HUES64 (cell line): ENCODE data around the gene DYSF.
"Not testable (repeated sequence)": the region's sequence is repeated elsewhere in the genome, so short reads cannot be mapped to it uniquely, and the experiment has no call there.

Experiments
- H3K27ac ChIP-seq: 2 replicates; pipeline ENCODE4 v1.7.0; 2013; ENCODE audit warnings: low read depth, low read length, inconsistent platforms
- H3K27me3 ChIP-seq: 2 replicates; pipeline ENCODE4 v1.6.1; 2013; ENCODE audit warnings: mild to moderate bottlenecking, low read length; ENCODE audit not compliant: insufficient read depth
- H3K36me3 ChIP-seq: 2 replicates; pipeline ENCODE4 v1.6.1; 2013; ENCODE audit warnings: mild to moderate bottlenecking, low read length; ENCODE audit not compliant: insufficient read depth
- H3K4me1 ChIP-seq: 2 replicates; pipeline ENCODE4 v1.6.1; 2013; ENCODE audit warnings: mild to moderate bottlenecking, low read length, moderate library complexity; ENCODE audit not compliant: insufficient read depth
- H3K4me3 ChIP-seq: 2 replicates; pipeline ENCODE4 v1.5.1; 2013; ENCODE audit warnings: mild to moderate bottlenecking, low read length, moderate library complexity
- H3K9ac ChIP-seq: 2 replicates; pipeline ENCODE4 v1.6.1; 2013; ENCODE audit warnings: mild to moderate bottlenecking, low read depth, low read length
- H3K9me3 ChIP-seq: 2 replicates; pipeline ENCODE4 v1.6.1; 2013; ENCODE audit warnings: low read depth, low read length; ENCODE audit not compliant: insufficient read depth
- WGBS: fragments of 150-250, 120-280 bp; methylation state at CpG from one replicate; pipeline ENCODE4 v1.1.7; 2013; ENCODE audit warnings: missing lambda C conversion rate; 5-methylcytosine and 5-hydroxymethylcytosine counted together

DYSF gene

DNA sequence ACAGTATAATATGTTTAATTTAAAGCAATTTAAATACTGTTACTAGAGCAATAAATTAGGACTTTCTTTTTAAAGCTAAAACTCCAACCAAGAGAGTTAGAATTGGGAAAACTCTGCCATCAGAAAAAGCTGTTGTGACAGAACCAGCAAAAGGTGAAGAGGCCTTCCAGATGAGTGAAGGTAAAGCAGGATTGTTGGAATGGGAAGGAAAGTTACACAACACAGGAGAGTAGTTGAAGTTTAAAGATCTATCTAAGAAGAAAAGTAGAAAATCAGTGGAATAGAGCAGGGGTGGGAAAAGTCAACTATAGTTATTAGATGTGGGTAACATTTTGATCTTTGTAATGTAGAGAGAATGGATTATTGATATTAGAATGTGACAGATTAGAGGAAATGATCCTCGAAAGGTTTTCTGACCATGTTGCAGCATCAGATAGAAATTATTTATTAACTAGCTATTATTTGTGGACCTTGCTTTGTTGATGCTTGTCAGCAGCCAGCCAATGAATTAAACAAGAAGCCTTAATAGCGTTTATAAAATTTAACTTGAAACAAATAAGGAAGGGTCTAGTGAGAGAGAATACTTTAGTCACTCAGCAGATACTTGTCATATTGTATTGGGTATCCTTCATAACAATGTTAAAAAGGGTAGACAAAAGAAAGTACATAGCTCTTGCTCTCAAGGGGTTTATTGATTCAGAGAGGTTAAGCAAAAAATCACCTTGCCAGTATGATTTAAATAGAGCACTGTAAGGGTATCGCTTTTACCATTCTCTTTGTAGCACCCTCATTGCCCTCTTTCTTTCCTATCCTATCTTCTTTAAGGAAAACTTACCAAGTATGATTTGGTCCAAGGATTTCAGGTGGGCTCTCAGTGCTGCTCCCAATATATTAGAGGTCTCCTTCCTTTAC is 24.6 kb upstream of the DYSF start:
- no peak overlapping the region for H3K9ac ChIP-seq
- H3K27me3 ChIP-seq: no peaks in the 10 kb centered on the region
- no peak overlapping the region for H3K27ac ChIP-seq
- H3K36me3 ChIP-seq: peaks cover 94% of the 10 kb centered on the region
- H3K4me3 ChIP-seq: no peak overlapping the region
- no peaks in the 10 kb centered on the region for H3K9me3 ChIP-seq
- no peaks in the 10 kb centered on the region for H3K4me1 ChIP-seq
- WGBS: 98% methylated on average over 3 of the region's 3 CpGs

DNA sequence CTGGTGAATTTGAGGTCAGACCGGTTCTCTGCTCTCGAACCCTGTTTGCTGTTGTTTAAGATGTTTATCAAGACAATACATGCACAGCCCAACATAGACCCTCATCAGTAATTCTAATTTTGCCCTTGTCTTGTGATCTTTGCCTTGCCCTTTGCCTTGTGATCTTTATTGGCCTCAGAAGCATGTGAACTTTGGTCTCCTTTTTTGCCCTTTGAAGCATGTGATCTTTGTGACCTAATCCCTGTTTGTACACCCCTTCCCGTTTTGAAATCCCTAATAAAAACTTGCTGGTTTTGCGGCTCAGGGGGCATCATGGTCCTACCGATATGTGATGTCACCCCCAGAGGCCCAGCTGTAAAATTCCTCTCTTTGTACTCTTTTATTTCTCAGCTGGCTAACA is 8.2 kb upstream of the DYSF start:
- H3K4me1 ChIP-seq, H3K4me3 ChIP-seq, H3K9ac ChIP-seq, H3K27ac ChIP-seq, H3K27me3 ChIP-seq, H3K36me3 ChIP-seq, H3K9me3 ChIP-seq: not testable (repeated sequence)
- 89% methylated on average over 5 of the region's 5 CpGs for WGBS

DNA sequence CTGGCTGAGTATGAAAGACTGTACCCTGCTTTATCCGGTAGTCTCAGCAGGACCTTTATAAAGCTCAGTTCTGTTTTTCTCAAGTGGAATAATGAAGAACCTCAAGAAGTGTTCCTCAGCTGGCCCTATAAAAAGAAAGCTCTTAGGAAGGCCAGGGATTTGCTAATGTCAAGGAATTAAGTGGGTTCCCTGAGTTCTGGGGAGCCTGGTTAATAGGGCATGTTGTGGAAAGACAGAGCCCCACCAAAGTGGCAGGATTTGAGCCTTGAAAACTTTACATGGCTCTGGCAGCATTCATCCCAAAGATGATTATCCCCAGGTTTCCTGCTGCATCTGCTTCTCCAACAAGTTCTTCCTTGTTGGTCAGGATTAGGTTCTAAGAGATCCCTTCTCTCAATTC is 6.9 kb upstream of the DYSF start:
- no peak overlapping the region for H3K27ac ChIP-seq

DNA sequence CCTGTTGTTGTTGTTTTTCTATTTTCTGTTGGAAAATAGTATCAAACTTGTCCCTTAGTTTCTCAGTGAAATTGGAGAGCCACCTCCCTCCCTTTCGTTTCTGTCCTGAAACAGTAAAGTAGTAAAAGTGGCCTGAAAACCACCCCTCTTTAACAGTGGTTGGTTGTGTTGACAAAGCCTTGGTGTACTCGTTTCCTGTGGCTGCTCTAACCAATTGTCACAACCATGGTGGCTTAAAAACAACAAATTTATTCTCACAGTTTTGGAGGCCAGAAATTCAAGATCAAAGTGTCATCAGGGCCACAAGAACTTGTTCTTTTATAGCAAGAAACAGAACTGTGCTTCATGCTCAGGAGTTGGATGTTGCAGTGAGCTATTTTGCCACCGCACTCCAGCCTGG is 4.0 kb upstream of the DYSF start:
- Histone ChIP-seq H3K9ac (no peak overlapping the region), H3K4me1 (peaks cover 10% of the 10 kb centered on the region), H3K27ac (no peak overlapping the region), H3K9me3 (no peaks in the 10 kb centered on the region), H3K36me3 (no peaks in the 10 kb centered on the region), H3K4me3 (no peak overlapping the region), H3K27me3 (peaks cover 36% of the 10 kb centered on the region)
- WGBS: 92% methylated on average over 2 of the region's 3 CpGs

More for the DNA sequence above, 6.9 kb upstream of the DYSF start:
- no peak overlapping the region for H3K4me3 ChIP-seq
- WGBS: 97% methylated on average over 1 of the region's 1 CpG
- peaks cover 8% of the 10 kb centered on the region for H3K27me3 ChIP-seq
- no peaks in the 10 kb centered on the region for H3K4me1 ChIP-seq
- H3K9ac ChIP-seq: no peak overlapping the region
- 0 out of 2 replicates have a peak, but pooled peaks cover 9% of the 10 kb centered on the region for H3K36me3 ChIP-seq
- H3K9me3 ChIP-seq: no peaks in the 10 kb centered on the region

DNA sequence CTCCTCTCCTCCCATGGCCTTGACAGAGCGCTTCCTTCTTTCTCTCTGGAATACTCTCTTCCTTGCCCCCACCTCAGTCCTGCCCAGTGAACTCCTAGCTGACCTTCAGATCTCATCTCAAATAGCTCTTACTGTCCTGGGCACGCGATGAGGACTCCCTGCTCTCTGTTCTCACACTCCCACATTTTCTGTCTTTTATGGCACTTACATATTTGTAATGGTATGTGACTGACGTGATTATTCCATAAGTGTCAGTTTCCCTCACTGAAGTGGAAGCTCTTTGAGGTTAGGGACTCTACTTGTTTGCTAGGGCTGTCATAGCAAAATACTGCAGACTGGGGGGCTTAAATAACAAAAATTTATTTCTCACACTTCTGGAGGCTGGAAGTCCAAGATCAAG is 1.7 kb upstream of the DYSF start:
- no peaks in the 10 kb centered on the region for H3K36me3 ChIP-seq
- peaks cover 34% of the 10 kb centered on the region for H3K4me1 ChIP-seq
- no peaks in the 10 kb centered on the region for H3K9me3 ChIP-seq
- H3K27ac ChIP-seq: no peak overlapping the region
- peaks cover 48% of the 10 kb centered on the region for H3K27me3 ChIP-seq
- H3K4me3 ChIP-seq: no peak overlapping the region
- 85% methylated on average over 4 of the region's 4 CpGs for WGBS
- no peak overlapping the region for H3K9ac ChIP-seq

DNA sequence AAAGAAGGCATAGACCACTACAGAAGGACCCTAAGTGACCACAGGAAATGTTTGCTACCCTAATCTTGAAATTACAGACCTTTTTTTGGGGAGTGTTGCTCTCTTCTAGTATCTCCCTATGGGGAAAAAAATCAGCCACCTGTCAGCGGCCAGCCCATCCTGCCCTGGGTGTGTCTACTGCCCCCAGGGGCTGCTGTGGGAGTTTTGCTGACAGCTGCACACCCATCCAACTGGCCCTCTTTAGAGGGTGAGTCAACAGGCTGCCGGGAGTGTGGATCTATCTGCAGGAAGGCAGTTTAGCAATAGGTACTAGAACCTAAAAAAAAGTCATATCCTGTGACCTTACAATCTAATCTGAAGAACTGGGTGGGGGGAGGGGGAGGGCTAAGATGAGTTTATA is 796 bp upstream of the DYSF start:
- Histone ChIP-seq H3K27ac (no peak overlapping the region), H3K9me3 (no peaks in the 10 kb centered on the region), H3K4me1 (peaks cover 38% of the 10 kb centered on the region), H3K36me3 (no peaks in the 10 kb centered on the region), H3K27me3 (peaks cover 48% of the 10 kb centered on the region), H3K9ac (no peak overlapping the region), H3K4me3 (no peak overlapping the region)
- 19% methylated on average over 1 of the region's 2 CpGs for WGBS

DNA sequence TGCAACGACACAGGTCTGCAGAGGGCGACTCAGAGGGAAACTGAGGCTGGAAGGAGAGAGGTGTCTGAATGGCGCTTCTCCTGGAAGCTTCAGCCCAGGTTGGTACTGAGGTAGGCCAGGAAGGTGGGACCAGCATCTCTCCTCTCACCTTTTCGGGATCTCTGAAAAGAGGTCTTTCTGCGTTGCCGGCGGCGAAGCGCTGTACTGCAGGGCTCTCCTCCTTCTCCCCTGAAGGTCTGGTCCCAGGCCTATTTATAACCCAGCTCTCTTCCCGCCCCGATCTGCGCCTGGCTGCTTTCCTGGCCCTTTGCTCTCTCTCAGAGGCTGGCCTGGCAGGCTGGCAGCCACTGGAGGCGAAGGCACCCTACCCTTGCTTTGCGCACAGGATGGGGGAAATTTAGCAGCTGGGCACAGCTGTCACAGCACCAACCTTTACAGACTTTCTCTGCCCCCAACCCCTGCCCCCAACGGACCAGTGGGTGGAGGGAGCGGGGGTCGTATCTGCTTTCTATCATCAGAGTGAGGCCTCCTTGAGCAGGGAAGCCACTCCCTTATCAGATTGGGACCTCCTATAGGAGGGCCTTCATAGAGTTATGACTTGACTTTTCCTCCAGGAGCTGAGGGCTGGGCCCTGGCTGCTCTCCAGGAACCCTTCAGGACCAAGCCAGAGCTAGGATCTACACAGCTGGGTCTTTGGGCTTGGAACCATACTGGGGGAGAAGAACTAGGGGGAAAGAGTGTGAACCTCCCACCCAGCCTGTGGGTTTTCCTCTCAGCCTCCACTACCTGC is 1.1 kb downstream of the DYSF start:
- no peak overlapping the region for H3K27ac ChIP-seq
- peak overlapping the region; percentile 59 for H3K4me3 ChIP-seq
- WGBS: 49% methylated on average over 17 of the region's 17 CpGs
- H3K9ac ChIP-seq: no peak overlapping the region
- no peaks in the 10 kb centered on the region for H3K9me3 ChIP-seq
- H3K4me1 ChIP-seq: peaks cover 38% of the 10 kb centered on the region
- no peaks in the 10 kb centered on the region for H3K36me3 ChIP-seq
- H3K27me3 ChIP-seq: peaks cover 53% of the 10 kb centered on the region

DNA sequence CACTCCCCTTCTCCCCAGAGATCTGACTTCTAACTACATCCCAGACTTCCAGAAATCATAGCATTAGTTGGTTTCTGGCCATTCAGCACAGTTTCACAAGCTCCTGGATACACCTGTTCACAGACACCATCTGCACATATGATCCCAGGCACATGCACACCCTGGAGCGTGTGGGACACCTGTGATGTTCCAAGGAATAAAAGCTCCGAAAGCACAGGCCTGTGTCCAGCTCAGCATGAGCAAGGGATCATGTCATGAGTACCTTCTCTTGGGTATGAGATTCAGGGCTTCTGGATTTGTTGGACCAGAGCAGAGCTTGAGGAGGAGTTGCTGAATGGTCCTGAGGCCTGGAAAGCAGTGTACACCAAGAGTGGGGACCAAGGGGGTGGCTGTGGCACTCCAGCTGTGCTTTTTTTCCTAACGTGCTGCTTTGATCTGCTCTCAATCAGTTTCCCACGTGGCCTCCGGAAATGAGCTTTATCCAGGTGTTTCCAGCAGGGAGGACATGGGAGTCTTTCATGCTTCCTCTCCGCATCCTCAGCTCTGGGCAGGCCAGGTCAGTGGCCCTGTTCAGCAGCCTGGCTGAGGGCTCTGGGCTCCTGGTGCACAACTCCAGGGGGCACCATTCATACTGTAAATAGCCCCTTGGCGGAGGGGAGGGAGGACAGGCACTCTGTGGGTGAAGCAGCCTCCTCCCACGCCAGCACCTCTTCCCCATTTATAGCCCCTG is 1.8 kb downstream of the DYSF start:
- H3K9ac ChIP-seq: peak overlapping the region; percentile 63
- no peaks in the 10 kb centered on the region for H3K9me3 ChIP-seq
- no peaks in the 10 kb centered on the region for H3K36me3 ChIP-seq
- H3K4me3 ChIP-seq: peak overlapping the region; percentile 24; the same call in 1 of the 2 replicates
- peaks cover 38% of the 10 kb centered on the region for H3K4me1 ChIP-seq
- H3K27ac ChIP-seq: peak overlapping the region; percentile 81
- 54% methylated on average over 8 of the region's 8 CpGs for WGBS
- peaks cover 58% of the 10 kb centered on the region for H3K27me3 ChIP-seq

DNA sequence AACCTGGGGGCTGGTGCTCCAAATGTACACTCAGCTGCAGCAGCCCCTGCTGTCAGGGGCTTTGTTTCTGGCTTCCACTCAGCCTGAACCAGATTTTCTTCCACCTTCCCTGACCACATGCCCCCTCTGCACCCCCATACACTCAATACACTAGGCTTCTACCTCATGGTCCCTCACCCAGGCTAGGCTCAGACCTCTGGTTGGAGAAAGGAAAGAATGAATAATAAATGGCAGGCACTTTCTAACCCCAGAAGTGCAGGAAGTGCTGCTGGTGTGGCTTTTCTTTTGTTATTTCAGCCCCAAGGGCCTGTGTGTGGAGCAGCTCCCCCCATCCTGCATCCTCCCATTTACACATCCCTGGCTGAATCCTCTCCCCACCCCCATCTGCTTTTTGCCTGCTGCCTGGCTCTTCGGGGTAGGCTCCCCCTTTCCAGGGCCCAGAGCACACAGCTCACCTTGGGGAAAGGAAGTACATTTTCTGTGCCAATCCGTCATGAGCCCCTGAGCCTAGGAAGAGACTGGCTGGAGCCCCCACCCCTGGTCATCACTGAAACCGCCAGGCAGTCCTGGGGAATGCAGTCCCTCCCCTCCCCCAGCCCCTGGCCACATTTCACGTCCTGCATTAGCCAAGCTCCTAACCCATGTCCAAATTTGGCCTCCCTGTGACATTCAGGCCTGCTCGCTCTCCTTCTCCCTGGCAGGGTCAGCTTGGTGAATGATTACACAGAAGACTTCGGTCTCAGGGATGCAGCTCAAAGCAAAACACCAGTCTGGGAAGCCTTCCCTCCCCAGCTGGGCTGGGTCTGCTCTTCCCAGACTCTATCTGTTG is 2.6 kb downstream of the DYSF start:
- 22% methylated on average over 6 of the region's 6 CpGs for whole genome bisulfite sequencing
- H3K9me3 ChIP-seq: no peaks in the 10 kb centered on the region
- H3K36me3 ChIP-seq: no peaks in the 10 kb centered on the region
- peak overlapping the region; percentile 63 for H3K9ac ChIP-seq
- peaks cover 60% of the 10 kb centered on the region for H3K27me3 ChIP-seq
- peaks cover 41% of the 10 kb centered on the region for H3K4me1 ChIP-seq
- peak overlapping the region; percentile 81 for H3K27ac ChIP-seq
- peak overlapping the region; percentile 24 for H3K4me3 ChIP-seq

DNA sequence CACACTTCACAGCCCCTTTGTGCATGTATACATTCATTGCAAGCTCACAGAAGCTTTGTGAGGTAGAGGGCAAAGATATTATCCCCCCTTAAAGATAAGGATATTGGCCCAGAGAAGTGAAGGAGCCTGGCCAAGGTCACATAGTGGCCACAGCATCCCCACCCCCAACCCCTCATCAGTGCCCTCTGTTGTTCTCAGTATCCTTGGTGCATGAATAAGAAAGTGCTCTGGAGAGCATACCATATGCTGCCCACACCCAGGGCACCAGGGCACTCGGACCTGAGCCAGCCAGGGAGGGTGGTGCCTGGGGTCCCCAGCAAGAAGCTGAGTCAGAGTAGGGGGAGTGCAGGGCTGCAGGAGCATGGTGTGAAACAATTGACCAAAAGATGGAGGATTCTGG is 3.3 kb downstream of the DYSF start:
- H3K36me3 ChIP-seq: no peaks in the 10 kb centered on the region
- peaks cover 41% of the 10 kb centered on the region for H3K4me1 ChIP-seq
- peak overlapping the region; percentile 29; the same call in 1 of the 2 replicates for H3K9ac ChIP-seq
- 84% methylated on average over 1 of the region's 1 CpG for WGBS
- H3K27ac ChIP-seq: peak overlapping the region; percentile 81
- H3K4me3 ChIP-seq: no peak overlapping the region
- peaks cover 60% of the 10 kb centered on the region for H3K27me3 ChIP-seq
- no peaks in the 10 kb centered on the region for H3K9me3 ChIP-seq
